Skeletal muscle tissue (tissue), 4 donors: ENCODE measurements around the gene COPZ1. TPM values are rescaled to one million over a fixed set of nuclear protein-coding genes. Genes with fewer than 3 reads are reported as not detected.
A peak's percentile ranks its signal among the peaks of the same experiment; 100 is the strongest.

Experiments used
- H3K27ac ChIP-seq: one replicate; pipeline ENCODE4 v1.7.0; 2013; ENCODE audit warnings: mild to moderate bottlenecking, low read depth, low read length, inconsistent platforms
- H3K27me3 ChIP-seq, 3 donors: one replicate each; pipeline ENCODE4 v1.7.0; 2013; ENCODE audit warnings: low read length in 3 of 3; ENCODE audit not compliant: control insufficient read depth in 3 of 3, insufficient read depth in 3 of 3
- H3K36me3 ChIP-seq, 3 donors: one replicate each; pipeline ENCODE4 v1.7.0; 2013; ENCODE audit warnings: low read length in 3 of 3; ENCODE audit not compliant: control insufficient read depth in 3 of 3, insufficient read depth in 3 of 3
- H3K4me1 ChIP-seq, 3 donors: one replicate each; pipeline ENCODE4 v1.7.0; 2013; ENCODE audit warnings: low read length in 3 of 3, mild to moderate bottlenecking in 3 of 3; ENCODE audit not compliant: control insufficient read depth in 3 of 3, insufficient read depth in 3 of 3
- H3K4me3 ChIP-seq, 3 donors: one replicate each; pipeline ENCODE4 v1.7.0; 2013; ENCODE audit warnings: low read length in 3 of 3
- H3K9ac ChIP-seq, 3 donors: one replicate each; pipeline ENCODE4 v1.7.0; 2013; ENCODE audit warnings: low read length in 3 of 3, mild to moderate bottlenecking in 3 of 3, moderate library complexity in 2 of 3, low read depth in 1 of 3
- H3K9me3 ChIP-seq, 3 donors: one replicate each; pipeline ENCODE4 v1.7.0; 2013; ENCODE audit warnings: low read length in 3 of 3; ENCODE audit not compliant: control insufficient read depth in 3 of 3
- total RNA-seq: library from RNA; depleted of rRNA; stranded (reverse); fragments of >200 nt; gene quantifications from one replicate; pipeline ENCODE4 v1.2.3, GENCODE V29; 2014
- donor health status: Osteomylitis.

COPZ1 gene
- total RNA-seq, 1 donor from 2014 or later, result 62.6 TPM

DNA sequence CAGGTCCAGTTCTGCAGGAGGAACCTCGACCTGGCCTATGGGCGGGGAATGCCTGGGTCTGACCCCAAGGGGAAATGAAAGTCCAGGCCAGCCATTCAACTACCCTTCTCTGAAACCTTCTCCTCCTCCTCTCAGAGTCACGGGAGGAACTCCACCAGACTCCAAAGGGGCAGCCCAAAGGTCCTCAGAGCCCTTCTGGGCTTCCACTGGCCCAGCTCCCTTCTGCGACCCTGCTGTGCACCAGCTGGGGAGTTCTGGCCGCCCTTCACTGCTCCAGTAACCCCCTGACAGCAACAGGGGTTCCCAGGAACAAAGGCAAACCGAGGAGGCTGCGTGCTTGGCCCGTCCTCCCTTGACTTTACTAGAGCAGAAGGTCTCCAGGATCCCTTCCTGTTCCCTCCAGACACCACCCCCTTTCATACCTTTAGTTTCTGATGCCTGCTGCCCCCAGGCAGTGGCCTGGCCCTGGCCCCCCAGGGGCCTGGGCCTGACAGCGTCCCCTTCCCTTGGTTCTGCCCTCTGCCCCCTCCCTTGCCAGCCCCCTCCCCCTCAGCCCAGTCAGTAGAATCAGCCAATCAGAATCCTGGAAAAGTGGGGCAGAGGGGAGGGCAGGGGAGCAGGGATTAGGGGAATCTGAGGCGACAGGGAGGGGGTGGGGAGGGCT, 60.5 kb downstream of the COPZ1 start:
- no peaks in the 10 kb centered on the region for H3K9me3 ChIP-seq
- peaks cover 29 to 65% (median 62%) of the 10 kb centered on the region in 3 donors for H3K4me1 ChIP-seq
- no peaks in the 10 kb centered on the region for H3K27me3 ChIP-seq
- H3K27ac ChIP-seq, result peak overlapping the region; percentile 81
- H3K9ac ChIP-seq, result peak overlapping the region; percentile 61 to 88 (median 75)
- peaks cover 0 to 4% (median 0%) of the 10 kb centered on the region in 3 donors for H3K36me3 ChIP-seq
- H3K4me3 ChIP-seq, result peak overlapping the region; percentile 56 to 79 (median 75)

DNA sequence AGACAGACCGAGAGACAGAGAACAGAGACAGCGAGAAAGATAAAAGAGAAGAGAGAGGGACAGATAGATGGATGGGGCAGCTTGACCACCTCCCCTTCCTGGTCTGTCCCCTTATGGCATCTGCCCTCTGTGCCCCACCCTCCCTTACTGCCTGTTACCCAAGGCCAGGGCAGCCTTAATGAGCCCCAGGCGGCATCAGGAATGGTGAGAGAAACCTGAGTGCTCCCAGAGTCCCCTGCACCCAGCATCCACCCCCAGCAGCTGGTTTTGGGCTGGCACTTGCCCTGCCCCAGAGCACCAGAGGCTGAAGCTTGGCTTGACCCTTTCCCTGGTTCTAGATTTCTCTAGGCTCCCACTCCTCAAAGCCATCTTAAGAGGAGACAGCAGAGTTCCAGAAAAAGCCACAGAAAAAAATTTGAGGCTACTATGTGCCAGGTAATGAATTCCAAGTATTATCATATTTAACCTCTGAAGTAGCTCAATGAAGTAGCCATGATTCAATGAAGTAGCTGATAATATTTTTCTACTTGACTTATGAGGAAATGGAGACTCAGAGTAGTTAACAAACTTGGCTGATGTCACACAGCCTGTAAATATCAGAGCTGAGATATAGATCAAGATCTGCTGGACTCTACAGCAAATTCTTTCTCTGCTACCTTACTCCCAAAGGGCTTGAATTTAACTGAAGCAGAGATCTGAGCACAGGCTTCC, 61.6 kb downstream of the COPZ1 start:
- peaks cover 29 to 60% (median 57%) of the 10 kb centered on the region in 3 donors for H3K4me1 ChIP-seq
- no peaks in the 10 kb centered on the region for H3K36me3 ChIP-seq
- H3K9me3 ChIP-seq, result no peaks in the 10 kb centered on the region
- peak overlapping the region in 2 of 3 donors; percentile 43 to 45 for H3K4me3 ChIP-seq
- H3K27ac ChIP-seq, result peak overlapping the region; percentile 81
- peak overlapping the region in 1 of 3 donors; percentile 45 for H3K9ac ChIP-seq
- no peaks in the 10 kb centered on the region for H3K27me3 ChIP-seq

DNA sequence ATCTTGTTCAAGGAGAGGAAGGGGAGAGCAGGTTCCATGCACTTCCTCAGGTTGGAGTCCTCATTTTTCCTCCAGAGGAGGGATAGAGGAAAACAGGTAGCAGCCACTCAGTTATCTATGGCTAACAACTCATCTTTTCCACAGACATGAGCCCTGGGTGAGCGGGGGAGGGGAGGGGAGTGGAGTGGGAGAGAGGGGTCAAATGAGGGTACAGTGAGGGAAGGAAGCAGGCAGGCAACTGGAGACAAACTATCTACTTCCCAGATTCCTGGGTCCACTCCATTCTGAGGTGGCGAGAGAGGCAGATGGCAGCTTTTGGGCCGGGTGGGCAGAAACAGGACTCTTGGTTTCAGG, 62.2 kb downstream of the COPZ1 start:
- Histone ChIP-seq H3K9me3 (no peaks in the 10 kb centered on the region), H3K36me3 (no peaks in the 10 kb centered on the region), H3K27me3 (no peaks in the 10 kb centered on the region), H3K4me1 (peaks cover 29 to 57% (median 57%) of the 10 kb centered on the region in 3 donors), H3K9ac (no peak overlapping the region), H3K27ac (peak overlapping the region; percentile 81), H3K4me3 (no peak overlapping the region)

DNA sequence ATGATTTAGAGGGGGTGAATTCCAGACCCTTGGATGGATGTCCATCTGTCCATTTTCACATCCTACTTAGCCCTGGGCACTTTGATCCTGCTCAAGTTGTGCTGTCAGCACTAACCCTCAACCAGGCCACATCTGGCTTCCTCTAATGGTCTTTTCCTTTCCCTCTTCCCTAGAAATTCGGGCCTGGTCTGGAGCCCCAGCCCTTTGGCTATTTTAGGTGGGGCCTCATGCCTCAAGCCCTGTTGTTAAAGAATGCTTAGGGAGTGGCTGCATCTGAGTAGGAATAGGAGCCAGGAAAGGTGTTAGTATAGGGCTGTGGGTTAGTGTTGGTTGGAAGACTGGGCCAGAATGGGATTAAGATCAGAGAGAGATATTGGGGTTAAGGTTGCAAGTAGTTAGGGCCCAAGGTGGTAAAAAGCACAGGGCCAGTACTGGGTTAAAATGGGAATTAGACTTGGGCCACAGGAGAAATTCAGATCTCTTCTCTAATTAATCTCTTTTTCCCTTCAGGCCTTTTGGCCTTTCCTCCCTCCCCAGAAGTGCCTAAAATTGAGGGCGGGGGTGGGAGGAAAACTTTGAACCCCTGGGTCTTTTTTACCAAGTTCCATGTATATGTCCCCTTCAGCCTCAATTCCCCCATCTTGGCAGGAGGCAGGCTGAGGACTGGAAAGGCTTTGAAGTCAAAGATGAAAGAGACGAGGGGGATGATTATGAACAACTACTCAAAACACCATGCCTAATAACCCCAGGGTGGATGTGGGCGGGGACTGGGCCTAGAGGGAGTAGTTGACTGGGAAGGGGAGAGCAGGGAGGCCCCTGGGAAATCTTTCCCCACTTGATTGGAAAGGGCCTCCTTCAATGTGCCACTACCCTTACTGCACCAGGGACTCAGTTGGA, 63.6 kb downstream of the COPZ1 start:
- H3K9me3 ChIP-seq, result no peaks in the 10 kb centered on the region
- H3K4me3 ChIP-seq, result no peak overlapping the region
- no peaks in the 10 kb centered on the region for H3K27me3 ChIP-seq
- no peak overlapping the region for H3K9ac ChIP-seq
- no peak overlapping the region for H3K27ac ChIP-seq
- peaks cover 0 to 3% (median 0%) of the 10 kb centered on the region in 3 donors for H3K36me3 ChIP-seq
- peaks cover 29 to 52% (median 49%) of the 10 kb centered on the region in 3 donors for H3K4me1 ChIP-seq

DNA sequence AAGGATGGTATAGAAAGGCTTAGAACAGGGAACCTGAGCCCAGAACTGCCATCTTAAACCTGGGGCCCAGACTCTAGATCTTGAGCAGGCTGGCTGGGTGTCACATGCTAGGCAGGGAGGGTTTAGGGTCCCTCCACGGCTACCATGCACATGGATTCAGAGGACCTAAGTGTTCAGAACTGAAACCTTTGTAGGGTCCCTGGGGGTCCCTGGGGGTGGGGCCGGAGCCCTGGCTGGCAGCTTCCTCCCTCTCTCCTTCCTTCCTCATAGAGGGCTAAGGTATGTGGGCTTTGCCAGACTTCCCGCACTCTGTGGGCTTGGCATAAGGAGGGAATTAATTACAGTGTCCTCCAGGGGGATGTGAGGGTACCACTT, 64.2 kb downstream of the COPZ1 start:
- Histone ChIP-seq H3K27me3 (no peaks in the 10 kb centered on the region), H3K4me1 (peaks cover 29 to 50% (median 44%) of the 10 kb centered on the region in 3 donors)

DNA sequence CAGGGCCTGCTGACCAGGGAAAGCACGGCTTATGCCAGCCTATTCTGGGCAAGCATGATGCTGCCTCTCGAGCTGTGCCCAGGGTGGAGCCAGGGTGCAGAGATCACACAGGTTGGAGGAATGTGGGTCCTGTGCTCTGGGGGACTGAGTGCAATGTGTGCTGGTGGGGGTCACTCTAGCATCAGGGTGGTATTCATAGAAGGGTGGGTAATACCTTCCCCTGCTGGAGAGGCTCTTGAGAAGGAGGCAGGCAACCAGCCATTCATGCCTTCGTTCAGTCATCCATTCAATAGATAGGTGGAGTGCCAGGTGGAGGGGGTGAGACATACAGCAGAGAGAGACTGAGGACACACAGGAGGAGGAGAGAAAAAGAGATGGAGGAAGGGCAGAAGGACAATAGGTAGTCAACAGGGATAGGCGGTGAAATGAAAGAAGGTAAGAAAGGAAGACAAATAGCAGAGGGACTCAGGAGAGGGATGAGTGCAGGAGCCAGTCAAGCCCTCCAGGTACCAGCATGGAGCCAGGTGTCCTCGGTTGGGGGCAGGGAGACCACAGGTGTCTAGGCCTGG, 64.8 kb downstream of the COPZ1 start:
- Histone ChIP-seq H3K9ac (no peak overlapping the region), H3K27me3 (no peaks in the 10 kb centered on the region), H3K4me3 (no peak overlapping the region), H3K9me3 (no peaks in the 10 kb centered on the region), H3K36me3 (peaks cover 0 to 3% (median 0%) of the 10 kb centered on the region in 3 donors), H3K4me1 (peaks cover 28 to 44% (median 38%) of the 10 kb centered on the region in 3 donors), H3K27ac (no peak overlapping the region)

More for the DNA sequence above, 64.2 kb downstream of the COPZ1 start:
- H3K4me3 ChIP-seq, result no peak overlapping the region
- H3K36me3 ChIP-seq, result peaks cover 0 to 3% (median 0%) of the 10 kb centered on the region in 3 donors
- H3K9me3 ChIP-seq, result no peaks in the 10 kb centered on the region
- no peak overlapping the region for H3K27ac ChIP-seq
- H3K9ac ChIP-seq, result no peak overlapping the region

DNA sequence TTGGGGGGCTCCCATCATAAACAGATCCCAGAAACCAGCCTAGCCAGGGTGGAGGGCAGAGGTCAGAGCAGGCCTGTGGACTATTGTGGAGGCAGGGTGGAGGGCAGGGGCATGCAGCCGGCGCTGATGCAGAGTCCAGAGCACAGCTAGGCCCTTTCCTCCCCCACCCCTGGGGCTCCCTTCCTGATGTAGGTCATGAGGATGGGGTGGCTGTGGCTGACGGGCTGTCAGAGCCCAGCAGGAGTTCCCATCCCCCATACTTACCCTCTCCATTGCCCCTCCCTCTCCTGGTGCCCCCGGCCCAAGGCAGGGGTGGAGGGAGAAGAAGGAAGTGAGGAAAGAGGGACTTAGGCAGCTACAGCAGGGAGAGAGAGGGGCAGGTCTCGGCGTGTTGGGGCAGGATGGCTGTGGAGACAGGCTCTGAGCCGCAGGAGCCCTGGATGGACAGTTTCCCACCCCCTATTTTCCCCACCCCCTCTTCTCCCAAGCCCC, 65.3 kb downstream of the COPZ1 start:
- H3K36me3 ChIP-seq, result peaks cover 0 to 7% (median 2%) of the 10 kb centered on the region in 3 donors
- H3K4me3 ChIP-seq, result no peak overlapping the region
- no peaks in the 10 kb centered on the region for H3K9me3 ChIP-seq
- no peaks in the 10 kb centered on the region for H3K27me3 ChIP-seq
- no peak overlapping the region for H3K9ac ChIP-seq
- H3K4me1 ChIP-seq, result peaks cover 23 to 40% (median 33%) of the 10 kb centered on the region in 3 donors
- H3K27ac ChIP-seq, result no peak overlapping the region

DNA sequence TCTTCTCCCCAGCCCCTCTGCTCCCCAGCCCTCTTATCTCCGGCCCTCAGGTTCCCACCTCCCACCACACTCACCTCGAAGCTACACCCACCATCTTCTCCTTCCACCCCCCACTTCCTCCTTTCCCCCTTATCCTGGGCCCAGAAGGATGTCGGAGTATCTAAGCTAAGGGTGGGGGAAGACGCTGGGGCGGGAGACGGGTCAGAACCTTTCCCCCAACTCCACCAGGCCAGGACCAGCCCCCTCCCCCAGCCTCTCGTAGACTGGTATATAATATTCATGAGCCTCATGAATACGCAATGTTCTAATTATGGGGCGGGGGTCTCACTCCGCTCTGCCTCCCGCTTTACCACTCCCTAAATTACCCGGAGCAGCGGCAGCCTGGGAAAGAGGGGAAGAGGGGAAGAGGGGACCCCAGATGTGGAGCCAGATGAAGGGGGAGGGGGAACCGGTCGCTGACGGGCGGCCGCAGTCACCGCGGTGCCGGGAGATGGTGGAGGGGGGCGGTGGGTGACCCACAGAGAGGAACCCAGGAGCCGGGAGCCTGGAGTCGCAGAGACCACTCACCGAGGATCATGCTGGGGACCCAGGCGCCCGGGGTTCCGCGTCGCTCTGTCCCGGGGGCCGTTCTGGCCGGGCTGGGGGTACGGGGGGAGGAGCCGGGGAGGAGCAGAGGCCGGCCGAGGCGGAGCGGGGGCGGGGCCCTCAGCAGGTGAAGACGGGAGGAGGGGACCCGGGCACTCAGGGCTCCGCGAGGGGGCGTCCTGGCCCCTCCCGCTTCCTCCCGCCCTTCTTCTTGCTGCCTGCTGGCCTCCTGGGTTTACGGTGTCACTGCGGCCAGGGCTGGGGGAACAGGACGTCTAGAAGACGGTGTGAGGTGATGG, 66.0 kb downstream of the COPZ1 start:
- Histone ChIP-seq H3K9me3 (no peaks in the 10 kb centered on the region), H3K4me1 (peaks cover 18 to 36% (median 28%) of the 10 kb centered on the region in 3 donors), H3K27me3 (no peaks in the 10 kb centered on the region), H3K36me3 (peaks cover 0 to 12% (median 6%) of the 10 kb centered on the region in 3 donors), H3K4me3 (no peak overlapping the region), H3K27ac (no peak overlapping the region), H3K9ac (no peak overlapping the region)
